DMS153 (cell line): ENCODE data around the gene TMEM53.

Experiments
- DNase-seq: peaks from one replicate; lab custom pipeline; 2025; lab: John Stamatoyannopoulos, UW

TMEM53 gene

DNA sequence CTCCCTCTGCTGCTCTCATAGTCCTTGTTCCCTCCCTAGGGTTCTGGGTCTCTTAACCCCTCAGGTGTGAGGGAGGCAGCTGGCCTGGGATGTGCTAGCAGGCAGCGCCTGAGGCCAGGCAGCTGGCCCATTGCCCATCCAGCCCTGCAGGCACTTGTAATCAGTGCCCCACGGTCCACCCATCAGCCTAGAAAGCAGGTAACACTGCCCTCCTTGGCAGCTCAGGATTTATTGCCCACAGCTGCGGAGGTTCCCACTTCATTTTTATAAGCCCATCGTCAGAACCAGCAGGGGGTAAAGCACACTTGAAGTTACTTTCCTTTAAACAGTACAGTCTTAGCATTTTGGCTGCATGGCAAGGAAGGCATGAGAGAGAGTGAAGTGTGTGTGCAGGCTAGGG lies 70.6 kb downstream of the TMEM53 start:
- DNase-seq: peak; percentile 92
